Upper lobe of left lung (tissue), 4 donors: ENCODE measurements around the gene NATD1.
A peak's percentile ranks its signal among the peaks of the same experiment; 100 is the strongest.

Experiments used
- EP300 ChIP-seq, 4 donors: sonication (generic); formaldehyde crosslinking; IDR thresholded peaks; one replicate each; pipeline ENCODE4 v1.5.1; 2017; ENCODE audit warnings: antibody characterized with exemption in 4 of 4, control low read depth in 2 of 4
- POLR2A ChIP-seq, 4 donors: fragments of 450-650 bp; IDR thresholded peaks; one replicate each; pipeline ENCODE4 v1.5.1; 2016 to 2017; ENCODE audit warnings: antibody characterized with exemption in 4 of 4, mild to moderate bottlenecking in 2 of 4
- POLR2AphosphoS5 ChIP-seq, 2 donors: sonication (generic); formaldehyde crosslinking; IDR thresholded peaks; one replicate each; pipeline ENCODE4 v1.5.1; 2017; ENCODE audit warnings: antibody characterized with exemption in 2 of 2
- TF ChIP-seq, protein P1 (sequence below), 6 experiments: fragments of 450-650 bp in 4 of 6; fragments of 200-600 bp in 2 of 6; sonication (generic) in 2 of 6; IDR thresholded peaks; one replicate each; pipeline ENCODE4 v1.5.1; 2016 to 2019; ENCODE audit warnings: antibody characterized with exemption in 6 of 6

DNA sequence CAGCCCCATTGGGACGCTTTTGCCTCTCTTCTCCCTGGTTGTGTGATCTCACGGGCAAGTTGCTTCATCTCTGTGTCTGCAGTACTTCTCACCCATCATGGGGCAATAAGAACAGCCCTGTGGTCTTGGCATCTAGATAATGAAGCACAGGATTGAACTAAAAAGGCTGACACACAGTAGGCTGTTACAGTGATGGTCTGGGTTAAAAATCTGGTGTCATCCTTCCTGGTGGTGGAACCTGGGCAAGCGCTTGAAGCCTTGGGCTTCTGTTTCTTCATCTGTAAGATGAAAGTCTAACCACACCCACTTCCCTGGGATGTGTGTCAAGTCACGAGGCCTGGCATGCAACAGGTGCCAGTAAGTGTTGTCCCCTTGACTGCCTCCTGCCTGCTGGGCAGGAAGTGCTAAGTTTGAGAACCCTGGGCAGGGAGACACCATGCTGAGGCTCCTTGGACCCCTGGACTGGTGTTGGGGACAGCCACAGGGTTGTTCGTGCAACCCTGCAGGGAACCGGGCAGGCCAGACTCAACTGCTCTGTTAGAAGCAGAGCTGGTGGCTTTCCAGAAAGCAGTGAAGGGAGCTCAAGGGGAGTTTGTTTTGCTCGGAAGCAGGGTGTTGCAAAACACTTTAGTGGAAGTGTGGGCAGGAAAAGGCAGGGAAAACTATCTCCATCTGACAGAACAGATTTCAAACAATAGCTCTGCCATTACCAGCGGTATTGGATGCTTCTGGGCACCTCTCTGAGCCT, 25.4 kb upstream of the NATD1 start:
- TF ChIP-seq EP300 (IDR thresholded peaks at IDR 0.05) (peak in 1 of 4 donors; percentile 74), POLR2AphosphoS5 (IDR thresholded peaks at IDR 0.05) (peak; percentile 22 to 65), POLR2A (IDR thresholded peaks at IDR 0.05) (peak in 1 of 4 donors; percentile 10)
- TF ChIP-seq, protein P1, sequence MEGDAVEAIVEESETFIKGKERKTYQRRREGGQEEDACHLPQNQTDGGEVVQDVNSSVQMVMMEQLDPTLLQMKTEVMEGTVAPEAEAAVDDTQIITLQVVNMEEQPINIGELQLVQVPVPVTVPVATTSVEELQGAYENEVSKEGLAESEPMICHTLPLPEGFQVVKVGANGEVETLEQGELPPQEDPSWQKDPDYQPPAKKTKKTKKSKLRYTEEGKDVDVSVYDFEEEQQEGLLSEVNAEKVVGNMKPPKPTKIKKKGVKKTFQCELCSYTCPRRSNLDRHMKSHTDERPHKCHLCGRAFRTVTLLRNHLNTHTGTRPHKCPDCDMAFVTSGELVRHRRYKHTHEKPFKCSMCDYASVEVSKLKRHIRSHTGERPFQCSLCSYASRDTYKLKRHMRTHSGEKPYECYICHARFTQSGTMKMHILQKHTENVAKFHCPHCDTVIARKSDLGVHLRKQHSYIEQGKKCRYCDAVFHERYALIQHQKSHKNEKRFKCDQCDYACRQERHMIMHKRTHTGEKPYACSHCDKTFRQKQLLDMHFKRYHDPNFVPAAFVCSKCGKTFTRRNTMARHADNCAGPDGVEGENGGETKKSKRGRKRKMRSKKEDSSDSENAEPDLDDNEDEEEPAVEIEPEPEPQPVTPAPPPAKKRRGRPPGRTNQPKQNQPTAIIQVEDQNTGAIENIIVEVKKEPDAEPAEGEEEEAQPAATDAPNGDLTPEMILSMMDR (IDR thresholded peaks at IDR 0.05) = peak in 1 of 6 experiments; percentile 18
